HPDE6-E6E7 (cell line): Measurements from ENCODE around the gene OCA2.
"Not testable (repeated sequence)": the region's sequence is repeated elsewhere in the genome, so short reads cannot be mapped to it uniquely, and the experiment has no call there.

ENCODE experiments used
- DNase-seq: peaks from one replicate; pipeline ENCODE4 v3.0.0; 2011; ENCODE audit warnings: missing footprints; ENCODE audit errors: extremely low spot score

The OCA2 gene

GRCh38 chr15:27770769-27771554 is 328.2 kb downstream of the OCA2 start:
- DNase-seq = no peak

DNA sequence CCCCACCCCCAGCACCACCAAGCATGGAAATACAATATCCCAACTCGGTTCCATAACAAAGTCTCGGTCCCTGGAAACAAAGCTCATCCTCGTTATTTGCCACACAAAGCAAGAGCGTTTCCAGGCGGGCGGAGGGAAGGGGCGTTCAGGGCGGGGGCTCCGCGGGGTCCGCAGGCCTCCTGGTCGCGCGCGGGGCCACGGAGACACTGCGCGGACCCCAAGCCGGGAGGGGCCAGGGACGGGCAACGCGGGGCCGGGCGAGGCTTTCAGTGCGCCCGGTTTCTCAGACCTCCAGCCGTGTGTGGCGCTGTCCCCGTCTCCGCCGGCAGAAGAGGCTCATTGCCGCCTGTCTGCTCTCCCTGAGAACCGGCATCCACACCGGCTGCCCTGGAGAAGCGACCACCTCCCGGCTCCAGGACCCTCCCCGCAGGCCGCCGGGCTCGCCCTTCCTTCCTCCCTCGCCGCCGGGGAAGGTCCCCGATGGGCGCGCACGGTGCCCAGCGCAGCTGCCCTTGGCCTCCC is 329.0 kb downstream of the OCA2 start:
- no peak for DNase-seq

DNA sequence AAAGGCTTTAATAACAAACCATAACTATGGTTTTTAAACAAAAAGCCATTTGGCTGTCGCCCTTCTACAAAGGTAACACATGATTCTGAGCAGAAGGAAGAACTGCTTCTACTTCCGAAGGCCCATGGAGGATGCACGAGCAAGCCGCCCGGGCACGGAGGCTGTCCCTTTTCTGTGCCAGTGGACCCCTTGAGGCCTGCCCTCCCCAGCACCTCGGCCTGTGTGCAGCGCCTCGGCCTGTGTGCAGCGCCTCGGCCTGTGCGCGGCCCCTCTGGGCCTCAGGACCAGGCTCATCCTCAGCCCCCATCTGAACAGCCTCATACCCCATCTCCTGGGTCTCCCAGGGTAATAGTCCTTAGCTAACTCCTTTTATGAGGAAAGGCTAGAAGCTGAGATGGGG is 329.5 kb downstream of the OCA2 start:
- DNase-seq = no peak

DNA sequence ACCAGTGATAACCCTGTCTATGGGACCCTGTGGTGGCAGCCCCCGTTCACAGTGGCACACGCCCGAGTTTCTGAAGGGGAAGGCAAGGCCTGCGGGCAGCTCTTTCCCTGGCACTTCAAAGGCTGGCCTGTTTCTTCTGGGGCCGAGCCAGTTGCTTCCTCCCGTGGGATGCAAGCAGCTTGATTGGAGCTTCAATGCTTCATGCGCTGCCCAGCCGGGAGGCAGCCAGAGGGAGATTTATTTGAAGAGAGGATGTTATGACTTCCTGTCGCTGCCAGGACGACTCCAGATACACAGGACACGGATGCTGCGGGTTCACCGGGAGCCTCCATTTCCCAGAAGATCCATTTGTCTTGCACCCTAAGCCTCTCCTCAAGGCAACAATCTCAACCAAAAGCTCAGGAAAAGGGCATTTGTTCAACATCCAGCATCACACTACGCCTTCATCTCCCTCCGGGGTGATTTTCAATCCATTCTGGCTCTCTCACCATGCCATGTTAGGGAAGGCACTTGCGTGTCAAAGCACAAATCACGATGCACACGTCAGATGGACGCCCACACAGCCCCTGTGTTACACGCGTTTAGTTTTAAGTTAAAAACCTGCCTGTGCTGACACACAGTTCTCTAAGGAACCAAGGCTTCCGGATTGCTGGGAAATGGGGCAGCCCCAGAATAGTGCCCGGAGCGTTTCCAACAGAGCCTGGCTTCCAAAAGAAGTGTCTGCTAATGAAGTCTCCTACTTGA is 330.2 kb downstream of the OCA2 start:
- no peak for DNase-seq

GRCh38 chr15:27767918-27768640 is 331.0 kb downstream of the OCA2 start:
- DNase-seq = no peak

DNA sequence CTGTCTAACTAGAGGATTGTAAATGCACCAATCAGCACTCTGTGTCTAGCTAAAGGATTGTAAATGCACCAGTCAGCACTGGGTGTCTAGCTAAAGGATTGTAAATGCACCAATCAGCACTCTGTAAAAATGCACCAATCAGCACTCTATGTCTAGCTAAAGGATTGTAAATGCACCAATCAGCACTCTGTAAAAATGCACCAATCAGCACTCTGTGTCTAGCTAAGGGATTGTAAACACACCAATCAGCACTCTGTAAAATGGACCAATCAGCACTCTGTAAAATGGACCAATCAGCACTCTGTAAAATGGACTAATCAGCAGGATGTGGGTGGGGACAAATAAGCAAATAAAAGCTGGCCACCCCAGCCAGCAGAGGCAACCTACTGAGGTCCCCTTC is 331.7 kb downstream of the OCA2 start:
- DNase-seq = not testable (repeated sequence)

GRCh38 chr15:27764339-27764738 is 334.8 kb downstream of the OCA2 start:
- DNase-seq = no peak

DNA sequence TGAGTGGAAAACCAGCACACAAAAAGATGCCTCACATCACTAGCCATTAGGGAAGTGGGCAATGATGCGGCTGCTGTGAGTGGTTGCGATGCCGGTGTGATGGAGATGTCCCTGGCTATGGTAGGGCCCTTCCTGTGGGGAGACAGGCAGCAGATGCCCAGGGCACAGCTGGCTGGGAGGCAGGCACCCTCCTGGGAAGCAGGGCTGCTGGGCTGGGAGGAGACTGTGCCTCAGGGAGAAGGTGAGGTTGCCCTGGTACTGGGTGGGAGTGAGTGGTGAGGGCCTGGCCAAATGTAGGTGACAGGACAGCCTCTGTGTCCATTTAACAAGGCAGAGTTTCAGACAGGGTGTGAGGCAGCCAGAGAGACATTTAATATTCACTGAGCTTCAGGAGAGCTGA is 335.6 kb downstream of the OCA2 start:
- DNase-seq = no peak

DNA sequence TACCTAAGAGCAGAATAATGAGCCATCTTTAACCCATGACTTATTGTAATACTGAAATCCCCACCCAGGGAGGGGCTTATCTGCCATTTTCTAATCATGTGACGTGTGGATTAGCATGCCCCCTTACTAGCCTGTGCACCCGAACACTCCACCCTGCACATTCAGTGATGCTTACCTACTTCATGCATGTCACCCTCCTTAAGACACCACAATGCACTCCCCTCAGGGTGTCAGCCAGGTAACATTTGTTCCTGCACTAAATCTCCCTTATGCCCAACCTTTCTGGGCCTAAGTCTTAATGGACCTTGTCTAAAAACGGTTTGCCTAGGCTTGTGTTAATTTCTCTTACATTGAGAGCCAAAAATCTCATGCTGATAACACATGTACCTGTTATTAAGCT is 336.6 kb downstream of the OCA2 start:
- no peak for DNase-seq

DNA sequence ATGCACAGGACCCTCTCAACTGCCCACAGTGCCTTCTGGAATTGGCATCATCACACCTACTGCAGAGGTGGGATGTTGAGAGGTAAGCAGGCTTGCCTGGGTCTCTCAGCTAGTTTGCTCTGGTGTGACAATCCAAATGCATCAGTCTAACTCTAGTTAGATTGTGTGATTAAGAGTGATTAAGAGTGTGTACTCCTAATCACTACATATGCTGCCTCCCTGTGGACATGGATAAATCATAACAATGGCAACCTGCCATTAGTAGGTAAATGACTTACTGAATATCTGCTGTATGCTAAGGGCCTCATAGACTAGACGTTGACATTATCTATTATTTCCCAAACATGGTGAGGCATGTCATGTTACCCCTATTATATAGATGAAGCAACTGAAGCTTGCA is 342.1 kb downstream of the OCA2 start:
- DNase-seq = no peak

GRCh38 chr15:27752691-27753090 is 346.4 kb downstream of the OCA2 start:
- no peak for DNase-seq

DNA sequence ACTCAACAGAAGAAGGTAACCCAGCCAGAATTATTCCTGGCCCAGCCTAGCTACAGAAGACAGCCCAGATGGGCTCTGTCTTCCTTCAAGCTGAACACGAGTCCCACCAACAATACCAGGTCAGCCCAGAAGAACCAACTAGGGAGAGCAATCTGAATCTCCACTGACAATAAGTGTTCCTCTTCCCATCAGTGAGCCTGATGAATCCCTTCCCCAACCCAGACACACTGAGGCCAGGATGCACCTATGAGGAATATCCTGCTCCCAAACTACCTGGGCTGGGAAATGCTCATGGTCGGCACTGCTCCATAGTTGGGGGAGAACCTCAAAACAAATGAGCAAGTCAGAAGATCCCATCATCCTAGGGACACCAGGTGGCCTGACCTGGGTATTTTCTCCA is 351.1 kb downstream of the OCA2 start:
- no peak for DNase-seq

- DNase-seq = no peak
Measured at GRCh38 chr15:27746401-27746955, 352.6 kb downstream of the OCA2 start.

DNA sequence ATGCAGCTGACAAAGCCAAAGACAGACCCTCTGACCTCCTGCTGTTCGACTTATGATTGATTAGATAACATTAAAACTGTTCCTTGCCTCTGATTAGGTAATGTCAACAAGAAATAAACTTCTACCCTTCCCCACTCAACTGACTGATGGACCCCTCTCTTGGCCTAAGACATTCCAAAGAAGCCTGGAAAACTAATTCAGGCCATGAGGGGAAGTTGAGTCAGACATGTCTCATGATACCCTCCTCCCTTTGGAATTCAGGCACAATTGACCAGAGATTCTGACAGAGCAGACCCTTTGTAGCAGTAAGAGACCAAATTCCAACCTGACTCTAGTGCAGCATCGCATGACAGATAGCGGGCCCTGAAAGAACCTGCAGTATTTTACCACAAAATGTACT is 354.5 kb downstream of the OCA2 start:
- no peak for DNase-seq

DNA sequence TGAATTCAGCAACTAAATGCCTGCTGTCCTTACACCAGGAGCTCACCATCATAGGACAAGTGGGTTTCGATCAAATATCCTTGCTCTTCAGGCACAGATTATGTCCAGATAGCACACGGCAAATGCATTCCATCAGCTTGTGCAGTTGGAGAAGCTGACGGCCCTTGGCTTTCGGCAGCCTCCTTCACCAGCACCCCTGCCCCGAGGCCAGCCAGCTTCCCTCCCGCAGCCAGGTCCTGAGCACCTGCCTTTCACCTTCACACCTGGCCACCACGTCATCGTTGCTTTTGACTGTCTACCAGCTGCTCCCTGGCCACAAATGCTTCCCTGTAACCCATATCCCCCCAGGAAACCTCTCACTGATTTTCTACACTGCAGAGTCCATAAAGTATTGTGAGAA is 355.5 kb downstream of the OCA2 start:
- no peak for DNase-seq

DNA sequence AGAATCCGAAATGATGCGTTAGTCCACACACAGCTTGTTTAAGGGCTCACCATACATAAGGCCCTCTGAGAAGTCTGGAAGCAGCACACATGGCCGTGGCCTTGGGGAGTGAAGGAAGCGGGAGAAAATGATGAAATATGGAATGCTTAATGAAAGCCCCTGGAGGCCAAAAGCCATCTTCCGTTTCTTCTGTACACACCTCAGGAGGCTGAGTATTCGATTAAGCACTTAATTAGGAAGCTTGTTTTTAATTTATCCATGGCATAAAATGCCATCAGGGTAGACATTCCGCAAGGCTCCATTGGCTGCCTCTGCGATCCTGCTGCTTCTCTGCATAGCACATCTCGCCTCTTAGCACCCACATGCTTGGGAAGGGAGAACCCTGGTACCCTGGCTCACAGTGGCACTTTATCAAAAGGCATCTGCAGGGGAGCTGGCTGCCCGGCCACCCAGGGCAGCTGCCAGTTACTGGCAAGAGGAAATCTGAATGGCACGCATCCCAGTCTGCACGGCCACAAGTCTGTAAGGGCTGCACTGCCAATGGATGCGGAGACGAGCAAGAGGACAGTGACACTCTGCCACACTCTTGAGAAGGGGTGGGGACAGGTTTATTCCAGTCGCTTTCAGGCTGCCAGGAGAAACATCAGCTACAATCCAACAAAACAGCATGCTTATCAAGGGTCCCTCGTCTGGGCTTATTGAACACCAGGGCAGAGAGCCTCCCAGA is 356.2 kb downstream of the OCA2 start:
- no peak for DNase-seq

- DNase-seq = no peak
Measured at GRCh38 chr15:27741226-27741860, 357.8 kb downstream of the OCA2 start.

DNA sequence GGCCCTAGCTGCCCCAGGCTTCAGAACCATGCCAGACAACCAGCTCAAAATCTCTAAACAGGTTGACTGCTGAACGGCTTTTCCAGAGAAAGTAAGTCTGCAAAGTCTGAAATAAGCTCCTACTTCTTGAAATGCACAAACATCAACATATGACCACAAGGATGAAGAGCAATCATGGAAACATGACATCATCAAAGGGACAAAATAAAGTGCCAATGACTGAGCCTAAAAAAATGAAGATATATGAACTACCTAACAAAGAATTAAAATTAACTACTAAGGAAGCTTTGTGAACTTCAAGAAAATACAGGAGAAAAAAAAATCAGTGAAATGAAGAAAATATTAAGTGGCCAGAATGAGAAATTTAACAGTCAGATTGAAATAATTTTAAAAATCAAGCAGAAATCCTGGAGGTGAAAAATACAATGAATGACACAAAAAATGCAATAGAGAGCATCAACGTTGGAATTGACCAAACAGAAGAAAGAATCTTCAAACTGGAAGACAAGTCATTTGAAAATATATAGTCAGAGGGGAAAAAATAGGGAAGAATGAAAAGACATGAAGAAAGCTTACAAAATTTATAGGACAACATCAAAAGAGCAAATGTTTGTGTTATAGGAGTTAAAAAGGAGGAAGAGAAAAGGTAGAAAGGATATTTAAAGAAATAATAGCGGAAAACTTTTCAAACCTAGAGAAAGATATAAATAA is 364.2 kb downstream of the OCA2 start:
- DNase-seq = no peak

DNA sequence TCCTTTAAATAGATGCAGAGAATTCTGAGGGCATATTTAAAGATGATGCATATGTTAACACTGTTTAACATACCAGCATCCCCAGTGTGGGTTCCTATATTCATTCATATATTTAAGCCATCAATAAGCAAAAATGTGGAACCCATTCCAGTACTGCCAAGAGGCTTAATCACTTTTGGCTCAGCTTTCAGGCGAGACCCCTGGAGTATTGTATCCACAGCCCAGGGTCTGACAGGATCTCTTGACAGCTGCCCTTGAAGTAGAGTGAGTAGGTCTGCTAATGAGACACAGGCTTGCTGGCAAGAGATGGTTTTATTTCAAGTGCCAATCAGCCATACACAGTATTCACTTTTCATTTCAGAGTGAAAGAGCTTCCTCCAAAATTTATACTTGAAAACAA is 367.3 kb downstream of the OCA2 start:
- no peak for DNase-seq

GRCh38 chr15:27730868-27731267 is 368.2 kb downstream of the OCA2 start:
- no peak for DNase-seq
